ENCODE data around the gene APOA5.

GRCh38 chr11:116840224-116840745 lies 48.6 kb upstream of the APOA5 start:
- TF ChIP-seq POLR2AphosphoS5 (IDR thresholded peaks at IDR 0.05; ENCODE audit: borderline replicate concordance, low read depth, low read length) (no peak), EZH2 (IDR thresholded peaks at IDR 0.05) (no peak)

Measured in SK-N-MC (cell line).